CMK (cell line): ENCODE results near the gene TSPAN8.
"Not testable (repeated sequence)": the region's sequence is repeated elsewhere in the genome, so short reads cannot be mapped to it uniquely, and the experiment has no call there.

ENCODE experiments used
- DNase-seq: peaks from one replicate; pipeline ENCODE4 v3.0.0-alpha.2; 2010; ENCODE audit warnings: low read depth

Gene TSPAN8

GRCh38 chr12:71157601-71158233 lies at the start of gene TSPAN8:
TSS of gene TSPAN8 (minus strand) at chr12:71157999. CDS start at chr12:71157678, 321 bp downstream.
- no peak for DNase-seq

- no peak for DNase-seq
These were observed 43.4 kb upstream of the TSPAN8 start for GRCh38 chr12:71201136-71201679.

GRCh38 chr12:71200706-71201105 lies 42.9 kb upstream of the TSPAN8 start:
- DNase-seq: no peak

- no peak for DNase-seq
These were observed 39.7 kb upstream of the TSPAN8 start for GRCh38 chr12:71197460-71197859.

GRCh38 chr12:71195338-71195896 lies 37.6 kb upstream of the TSPAN8 start:
- DNase-seq: no peak

- DNase-seq: no peak
These were observed 36.9 kb upstream of the TSPAN8 start for GRCh38 chr12:71194657-71195056.

GRCh38 chr12:71193041-71193440 lies 35.2 kb upstream of the TSPAN8 start:
- no peak for DNase-seq

GRCh38 chr12:71191509-71192196 lies 33.9 kb upstream of the TSPAN8 start:
- no peak for DNase-seq

GRCh38 chr12:71190822-71191221 lies 33.0 kb upstream of the TSPAN8 start:
- DNase-seq: no peak

GRCh38 chr12:71187379-71187778 lies 29.6 kb upstream of the TSPAN8 start:
- DNase-seq: no peak

GRCh38 chr12:71186571-71187288 lies 28.9 kb upstream of the TSPAN8 start:
- DNase-seq: no peak

- no peak for DNase-seq
These were observed 26.0 kb upstream of the TSPAN8 start for GRCh38 chr12:71183846-71184245.

- DNase-seq: no peak
These were observed 25.2 kb upstream of the TSPAN8 start for GRCh38 chr12:71183018-71183417.

GRCh38 chr12:71178162-71178561 lies 20.4 kb upstream of the TSPAN8 start:
- DNase-seq: no peak

- no peak for DNase-seq
These were observed 17.0 kb upstream of the TSPAN8 start for GRCh38 chr12:71174825-71175224.

GRCh38 chr12:71174146-71174545 lies 16.3 kb upstream of the TSPAN8 start:
- no peak for DNase-seq

GRCh38 chr12:71170456-71170855 lies 12.7 kb upstream of the TSPAN8 start:
- no peak for DNase-seq

- no peak for DNase-seq
These were observed 11.5 kb upstream of the TSPAN8 start for GRCh38 chr12:71169286-71169685.

- no peak for DNase-seq
These were observed 9.2 kb upstream of the TSPAN8 start for GRCh38 chr12:71166862-71167496.

GRCh38 chr12:71166280-71166679 lies 8.5 kb upstream of the TSPAN8 start:
- DNase-seq: no peak

GRCh38 chr12:71165780-71166179 lies 8.0 kb upstream of the TSPAN8 start:
- not testable (repeated sequence) for DNase-seq

GRCh38 chr12:71164568-71165197 lies 6.9 kb upstream of the TSPAN8 start:
- no peak for DNase-seq
